CD8-positive, alpha-beta memory T cell (primary cell): Measurements from ENCODE around the gene MPG. TPM values are rescaled to one million over a fixed set of nuclear protein-coding genes. Genes with fewer than 3 reads are reported as not detected.
A peak's percentile ranks its signal among the peaks of the same experiment; 100 is the strongest.

Experiments used
- CTCF ChIA-PET: fragments of 350-600 bp; sonication (Branson Sonifier 250); formaldehyde crosslinking; loops from one replicate; lab custom pipeline; 2021; ENCODE audit warnings: antibody characterized with exemption; lab: Charles Lee
- POLR2A ChIA-PET: fragments of 350-600 bp; sonication (Branson Sonifier 250); formaldehyde crosslinking; loops from one replicate; lab custom pipeline; 2021; ENCODE audit warnings: antibody characterized with exemption; lab: Charles Lee
- DNase-seq, 5 donors: peaks; one replicate each; pipeline versions ENCODE4 v3.0.0 to v3.0.0-alpha.2; 2020 to 2022; ENCODE audit warnings: mixed read lengths in 1 of 5
- H3K27ac ChIP-seq: one replicate; pipeline ENCODE4 v1.7.0; 2013; ENCODE audit warnings: low read depth, mild to moderate bottlenecking, low read length, moderate library complexity
- H3K27me3 ChIP-seq: 2 replicates; pipeline ENCODE4 v1.7.0; 2013; ENCODE audit warnings: low read length, mild to moderate bottlenecking; ENCODE audit not compliant: insufficient read depth, poor library complexity, severe bottlenecking
- H3K36me3 ChIP-seq: 2 replicates; pipeline ENCODE4 v1.7.0; 2013; ENCODE audit warnings: mild to moderate bottlenecking, low read length, moderate library complexity; ENCODE audit not compliant: insufficient read depth
- H3K4me1 ChIP-seq: 2 replicates; pipeline ENCODE4 v1.7.0; 2013; ENCODE audit warnings: mild to moderate bottlenecking, low read length, moderate library complexity; ENCODE audit not compliant: insufficient read depth
- H3K4me3 ChIP-seq: 2 replicates; pipeline ENCODE4 v1.7.0; 2013; ENCODE audit warnings: mild to moderate bottlenecking, low read length
- H3K9me3 ChIP-seq: 2 replicates; pipeline ENCODE4 v1.7.0; 2013; ENCODE audit warnings: mild to moderate bottlenecking, low read length
- H3K27ac Mint-ChIP-seq, 8 donors: one replicate each; pipeline ENCODE4 v1.8.0; 2020 to 2021; ENCODE audit warnings: mixed read lengths in 8 of 8, mild to moderate bottlenecking in 6 of 8, inconsistent platforms in 3 of 8, moderate library complexity in 3 of 8
- H3K27me3 Mint-ChIP-seq, 2 donors: one replicate each; pipeline ENCODE4 v1.8.0; 2020 to 2021; ENCODE audit warnings: mixed read lengths in 2 of 2, mild to moderate bottlenecking in 1 of 2, moderate library complexity in 1 of 2
- H3K36me3 Mint-ChIP-seq, 3 donors: one replicate each; pipeline ENCODE4 v1.8.0; 2020 to 2021; ENCODE audit warnings: mixed read lengths in 3 of 3, inconsistent platforms in 1 of 3, mild to moderate bottlenecking in 1 of 3
- H3K4me1 Mint-ChIP-seq, 3 donors: one replicate each; pipeline ENCODE4 v1.8.0; 2020 to 2021; ENCODE audit warnings: mixed read lengths in 3 of 3, inconsistent platforms in 1 of 3, mild to moderate bottlenecking in 1 of 3
- H3K4me3 Mint-ChIP-seq, 7 donors: one replicate each; pipeline ENCODE4 v1.8.0; 2020 to 2021; ENCODE audit warnings: mixed read lengths in 7 of 7, mild to moderate bottlenecking in 6 of 7, moderate library complexity in 4 of 7, inconsistent platforms in 2 of 7
- H3K9me3 Mint-ChIP-seq, 5 donors: one replicate each; pipeline ENCODE4 v1.8.0; 2020 to 2022; ENCODE audit warnings: mixed read lengths in 5 of 5, mild to moderate bottlenecking in 3 of 5, moderate library complexity in 2 of 5, inconsistent platforms in 1 of 5
- polyA plus RNA-seq: library from polyadenylated mRNA; unstranded; fragments of 300-500 nt; fragmentation: Illumina TruSeq; gene quantifications from one replicate; pipeline ENCODE4 v1.2.3, GENCODE V29; 2021
- total RNA-seq, 2 experiments: library from RNA; stranded (reverse); gene quantifications; one replicate each; pipeline ENCODE4 v1.2.3, GENCODE V29; 2021

The MPG gene
- total and polyA plus RNA-seq, 3 experiments from 2014 or later, result 47.5 to 58.1 (median 48.2) TPM

DNA sequence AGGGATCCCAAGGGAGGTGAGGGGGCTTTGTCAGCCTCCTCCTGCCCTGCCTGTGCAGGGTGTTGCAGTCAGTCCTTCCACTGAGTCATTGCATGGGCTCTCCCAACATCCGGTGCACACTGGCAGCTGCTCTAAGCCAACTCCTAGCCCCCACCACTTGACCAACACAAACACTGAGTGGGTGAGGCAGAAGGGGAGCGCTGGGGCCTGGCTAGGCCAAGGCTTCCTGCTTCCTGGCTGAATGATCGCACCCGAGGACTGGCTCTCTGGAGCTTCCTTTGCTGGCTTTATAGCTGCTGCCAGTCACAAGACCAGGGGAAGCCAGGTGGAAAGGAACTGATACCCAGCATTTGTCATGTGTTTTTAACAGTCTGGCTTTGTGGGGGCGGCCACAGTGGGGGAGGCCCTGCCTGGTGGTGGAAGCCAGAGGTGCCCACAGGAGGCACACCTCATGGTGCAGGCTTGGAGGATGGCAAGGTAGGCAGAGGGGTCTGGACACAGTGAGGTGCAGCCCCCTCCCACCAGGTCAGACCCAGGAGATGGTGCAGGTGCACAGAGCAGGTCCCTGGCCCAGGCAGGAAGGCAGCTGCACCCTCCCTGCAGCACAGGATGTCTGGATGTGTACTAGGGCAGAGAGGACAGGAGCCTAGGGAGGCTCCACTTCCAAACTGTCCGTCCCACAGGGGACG, 6.8 kb downstream of the MPG start:
- Mint-ChIP-seq H3K4me1 (peaks cover 24 to 32% (median 24%) of the 10 kb centered on the region in 3 donors), H3K27ac (peak overlapping the region in 7 of 8 donors; percentile 2 to 92 (median 78)), H3K9me3 (no peaks in the 10 kb centered on the region), H3K27me3 (peaks cover 0 to 1% of the 10 kb centered on the region in 2 donors), H3K4me3 (peak overlapping the region in 6 of 7 donors; percentile 12 to 69 (median 48)), H3K36me3 (peaks cover 0 to 52% (median 0%) of the 10 kb centered on the region in 3 donors)
- DNase-seq, result peak in 3 of 5 donors; percentile 17 to 58 (median 19)
- no peaks in the 10 kb centered on the region for H3K36me3 ChIP-seq
- ChIA-PET CTCF (interaction anchor here (1.0 to 5.0 kb wide), 3 partner anchors 12 to 21 kb away, joined by 3 to 25 read pairs (median 21); no protein-coding TSS in a partner anchor), POLR2A (no interaction called here)
- no peaks in the 10 kb centered on the region for H3K9me3 ChIP-seq
- H3K27me3 ChIP-seq, result no peaks in the 10 kb centered on the region
- H3K27ac ChIP-seq, result no peak overlapping the region
- no peak overlapping the region for H3K4me3 ChIP-seq
- H3K4me1 ChIP-seq, result peaks cover 19% of the 10 kb centered on the region

GRCh38 chr16:85407-85782, 7.4 kb downstream of the MPG start:
- Mint-ChIP-seq H3K4me1 (peaks cover 24 to 29% (median 24%) of the 10 kb centered on the region in 3 donors), H3K36me3 (peaks cover 0 to 50% (median 0%) of the 10 kb centered on the region in 3 donors), H3K9me3 (no peaks in the 10 kb centered on the region), H3K27ac (peak overlapping the region in 1 of 8 donors; percentile 90), H3K4me3 (no peak overlapping the region), H3K27me3 (peaks cover 0 to 1% of the 10 kb centered on the region in 2 donors)
- H3K4me3 ChIP-seq, result no peak overlapping the region
- POLR2A ChIA-PET, result no interaction called here
- no peaks in the 10 kb centered on the region for H3K36me3 ChIP-seq
- DNase-seq, result peak in 1 of 5 donors; percentile 46
- H3K27ac ChIP-seq, result no peak overlapping the region
- H3K9me3 ChIP-seq, result no peaks in the 10 kb centered on the region
- H3K4me1 ChIP-seq, result peaks cover 19% of the 10 kb centered on the region
- no peaks in the 10 kb centered on the region for H3K27me3 ChIP-seq
- CTCF ChIA-PET, result interaction anchor here (1.0 to 5.0 kb wide), 3 partner anchors 11 to 21 kb away, joined by 3 to 25 read pairs (median 21); no protein-coding TSS in a partner anchor

- H3K27me3 Mint-ChIP-seq, result peaks cover 0 to 1% of the 10 kb centered on the region in 2 donors
- DNase-seq, result no peak
- H3K9me3 ChIP-seq, result no peaks in the 10 kb centered on the region
- no peak overlapping the region for H3K27ac ChIP-seq
- peaks cover 24 to 29% (median 24%) of the 10 kb centered on the region in 3 donors for H3K4me1 Mint-ChIP-seq
- peak overlapping the region in 5 of 8 donors; percentile 29 to 82 (median 47) for H3K27ac Mint-ChIP-seq
- H3K4me3 Mint-ChIP-seq, result no peak overlapping the region
- H3K36me3 Mint-ChIP-seq, result peaks cover 0 to 52% (median 2%) of the 10 kb centered on the region in 3 donors
- H3K9me3 Mint-ChIP-seq, result no peaks in the 10 kb centered on the region
- peaks cover 19% of the 10 kb centered on the region for H3K4me1 ChIP-seq
- POLR2A ChIA-PET, result no interaction called here
- CTCF ChIA-PET, result interaction anchor here (1.0 to 5.0 kb wide), 3 partner anchors 11 to 20 kb away, joined by 3 to 25 read pairs (median 21); no protein-coding TSS in a partner anchor
- H3K4me3 ChIP-seq, result no peak overlapping the region
- H3K27me3 ChIP-seq, result no peaks in the 10 kb centered on the region
- no peaks in the 10 kb centered on the region for H3K36me3 ChIP-seq
These were observed 7.8 kb downstream of the MPG start for GRCh38 chr16:85865-86264.

DNA sequence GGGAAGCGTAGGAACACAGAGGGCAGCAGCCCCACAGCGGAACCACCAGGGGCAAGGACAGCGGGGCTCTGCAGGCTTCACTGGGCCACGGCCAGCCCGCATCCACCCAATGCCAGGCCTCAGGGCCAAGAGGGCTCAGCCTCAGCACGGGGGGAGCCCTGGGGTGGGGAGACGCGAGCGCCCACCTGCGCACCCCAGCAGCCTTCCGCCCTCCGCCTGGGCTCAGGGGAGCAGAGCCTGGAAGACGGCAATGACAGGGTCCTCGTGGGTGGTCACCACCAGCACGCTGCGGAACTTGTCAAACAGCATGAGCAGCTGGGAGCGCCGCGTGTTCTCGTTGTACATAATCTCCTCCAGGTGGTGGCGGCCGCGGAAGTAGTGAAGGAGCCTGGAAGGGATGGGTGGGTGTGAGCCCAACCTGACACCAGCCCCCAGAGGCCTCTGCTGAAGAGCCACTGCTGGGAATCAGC, 8.5 kb downstream of the MPG start:
- no peak overlapping the region for H3K27ac Mint-ChIP-seq
- no peaks in the 10 kb centered on the region for H3K9me3 ChIP-seq

DNA sequence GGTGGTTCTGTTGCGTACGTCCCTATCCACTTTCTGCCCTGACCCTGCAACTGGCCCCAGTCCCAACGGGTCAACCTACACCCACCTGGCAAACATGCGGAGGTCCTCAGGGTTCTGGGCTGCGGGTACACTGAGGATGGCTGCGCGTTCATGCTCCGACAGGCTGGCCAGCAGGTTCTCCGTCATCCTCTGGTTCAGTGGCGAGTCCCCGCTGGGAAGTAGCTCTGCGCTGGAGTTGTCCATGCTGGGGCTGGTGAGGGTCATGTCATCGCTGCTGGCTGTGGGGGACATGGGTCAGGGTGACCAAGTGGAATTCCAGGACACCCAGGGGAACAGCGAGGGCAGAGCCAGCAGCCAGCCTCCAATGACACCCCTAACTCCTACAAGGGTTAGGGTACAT, 10.6 kb downstream of the MPG start:
- Mint-ChIP-seq H3K27me3 (peaks cover 0 to 1% of the 10 kb centered on the region in 2 donors), H3K36me3 (peaks cover 0 to 60% (median 2%) of the 10 kb centered on the region in 3 donors)
- CTCF ChIA-PET, result interaction anchor here (1.7 kb wide), 1 partner anchor 23 kb away, joined by 7 read pairs; no protein-coding TSS in a partner anchor

More for the DNA sequence above, 8.5 kb downstream of the MPG start:
- Histone ChIP-seq H3K4me3 (no peak overlapping the region), H3K36me3 (no peaks in the 10 kb centered on the region), H3K4me1 (peaks cover 19% of the 10 kb centered on the region), H3K27me3 (no peaks in the 10 kb centered on the region), H3K27ac (no peak overlapping the region)
- ChIA-PET CTCF (interaction anchor here (3.7 to 5.0 kb wide), 2 partner anchors 10 to 21 kb away, joined by 21 to 25 read pairs; no protein-coding TSS in a partner anchor), POLR2A (no interaction called here)
- no peak overlapping the region for H3K4me3 Mint-ChIP-seq
- DNase-seq, result peak in 1 of 5 donors; percentile 46
- H3K36me3 Mint-ChIP-seq, result peaks cover 0 to 52% (median 2%) of the 10 kb centered on the region in 3 donors
- H3K27me3 Mint-ChIP-seq, result peaks cover 0 to 1% of the 10 kb centered on the region in 2 donors
- peaks cover 24 to 29% (median 24%) of the 10 kb centered on the region in 3 donors for H3K4me1 Mint-ChIP-seq
- H3K9me3 Mint-ChIP-seq, result no peaks in the 10 kb centered on the region

DNA sequence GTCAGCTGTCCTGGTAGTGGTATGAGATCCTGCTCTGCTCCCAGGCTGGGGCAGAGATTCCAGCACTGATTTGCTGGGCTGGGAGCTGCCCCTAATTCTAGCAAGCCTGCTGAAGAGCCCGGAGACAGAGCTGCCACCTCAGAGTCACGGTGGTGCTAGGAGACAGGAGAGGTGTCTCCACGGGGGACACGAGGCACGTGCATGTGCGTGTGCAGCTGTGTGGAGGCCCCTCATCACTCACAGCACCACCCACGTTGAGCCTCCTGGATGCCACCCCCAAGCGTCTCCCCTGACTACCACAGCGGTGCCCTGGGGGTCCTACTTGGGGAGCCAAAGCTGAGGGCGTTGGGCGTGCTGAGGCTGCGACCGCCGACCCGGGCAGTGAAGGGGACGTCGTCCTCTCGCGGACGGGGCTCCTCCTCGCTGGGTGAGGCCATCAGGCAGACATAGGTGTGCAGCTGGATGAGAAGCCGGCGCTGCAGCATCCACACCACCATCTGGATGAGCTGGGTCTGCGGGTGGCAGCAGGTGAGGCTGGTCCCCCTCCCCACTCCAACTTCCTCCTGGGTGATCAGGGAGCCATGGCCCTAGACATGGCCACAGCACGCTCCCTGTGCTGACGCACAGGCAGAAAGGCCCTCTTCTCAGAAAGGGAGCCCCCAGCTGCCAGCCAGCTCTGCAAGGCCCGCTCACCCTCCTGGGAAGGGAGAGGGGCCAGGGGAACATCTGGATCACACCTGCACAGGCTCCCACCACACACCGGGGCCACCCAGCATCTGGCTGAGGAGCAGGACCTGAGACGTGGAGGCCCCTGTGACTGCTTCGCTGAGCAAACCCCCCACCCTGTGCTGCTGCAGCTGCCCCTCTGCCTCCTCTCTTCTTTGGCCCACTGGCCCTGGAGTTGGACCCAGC, 11.6 kb downstream of the MPG start:
- peaks cover 0 to 54% (median 2%) of the 10 kb centered on the region in 3 donors for H3K36me3 Mint-ChIP-seq
- Histone ChIP-seq H3K27ac (no peak overlapping the region), H3K4me3 (no peak overlapping the region), H3K27me3 (no peaks in the 10 kb centered on the region), H3K4me1 (peaks cover 7% of the 10 kb centered on the region), H3K36me3 (no peaks in the 10 kb centered on the region), H3K9me3 (no peaks in the 10 kb centered on the region)
- H3K9me3 Mint-ChIP-seq, result no peaks in the 10 kb centered on the region
- ChIA-PET POLR2A (no interaction called here), CTCF (interaction anchor here (1.7 kb wide), 1 partner anchor 24 kb away, joined by 7 read pairs; no protein-coding TSS in a partner anchor)
- H3K4me3 Mint-ChIP-seq, result no peak overlapping the region
- peaks cover 6 to 7% (median 6%) of the 10 kb centered on the region in 3 donors for H3K4me1 Mint-ChIP-seq
- no peak for DNase-seq
- H3K27ac Mint-ChIP-seq, result peak overlapping the region in 1 of 8 donors; percentile 33
- H3K27me3 Mint-ChIP-seq, result peaks cover 0 to under 1% of the 10 kb centered on the region in 2 donors

More for the DNA sequence above, 10.6 kb downstream of the MPG start:
- Mint-ChIP-seq H3K9me3 (no peaks in the 10 kb centered on the region), H3K27ac (no peak overlapping the region), H3K4me3 (no peak overlapping the region), H3K4me1 (peaks cover 16 to 17% (median 16%) of the 10 kb centered on the region in 3 donors)
- Histone ChIP-seq H3K27ac (no peak overlapping the region), H3K36me3 (no peaks in the 10 kb centered on the region), H3K27me3 (no peaks in the 10 kb centered on the region), H3K4me3 (no peak overlapping the region), H3K4me1 (peaks cover 17% of the 10 kb centered on the region), H3K9me3 (no peaks in the 10 kb centered on the region)
- POLR2A ChIA-PET, result interaction anchor here (0.6 kb wide), 1 partner anchor 335 kb away, joined by 8 read pairs; no protein-coding TSS in a partner anchor
- no peak for DNase-seq

DNA sequence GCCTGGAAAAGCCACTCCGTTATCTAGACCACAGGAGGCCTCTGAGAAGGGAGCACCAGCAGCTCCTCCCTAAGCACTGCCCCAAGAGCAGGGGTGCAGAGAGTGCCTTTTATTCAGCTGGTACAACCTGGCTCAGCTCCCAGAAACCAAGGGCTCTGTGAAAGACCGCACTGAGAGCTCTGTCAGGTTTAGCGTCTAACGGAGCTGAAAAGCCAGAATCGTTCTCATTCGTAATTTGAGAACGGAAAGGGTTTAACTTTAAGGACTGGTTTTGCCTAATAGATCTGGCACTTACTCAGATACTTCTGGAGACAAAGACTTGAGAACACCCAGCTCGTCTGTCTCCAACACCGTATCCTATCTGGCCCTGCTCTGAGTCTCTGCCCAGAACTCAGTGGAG, 13.5 kb downstream of the MPG start:
- Mint-ChIP-seq H3K9me3 (no peaks in the 10 kb centered on the region), H3K27me3 (peaks cover 0 to 4% of the 10 kb centered on the region in 2 donors), H3K36me3 (peaks cover 0 to 43% (median 2%) of the 10 kb centered on the region in 3 donors), H3K27ac (peak overlapping the region in 3 of 8 donors; percentile 23 to 43 (median 42)), H3K4me1 (no peaks in the 10 kb centered on the region), H3K4me3 (no peak overlapping the region)
- ChIA-PET POLR2A (interaction anchor here (1.2 kb wide), 1 partner anchor 19 kb away, joined by 3 read pairs; the partner anchor contains the start of gene RHBDF1), CTCF (interaction anchor here (9.1 kb wide), 1 partner anchor 28 kb away, joined by 201 read pairs; no protein-coding TSS in a partner anchor)
- DNase-seq, result no peak
- no peaks in the 10 kb centered on the region for H3K27me3 ChIP-seq
- H3K4me1 ChIP-seq, result no peaks in the 10 kb centered on the region
- H3K27ac ChIP-seq, result no peak overlapping the region
- no peak overlapping the region for H3K4me3 ChIP-seq
- no peaks in the 10 kb centered on the region for H3K36me3 ChIP-seq
- H3K9me3 ChIP-seq, result no peaks in the 10 kb centered on the region
